Calu3 (cell line): ENCODE results near the gene ZNF189. TPM values are rescaled to one million over a fixed set of nuclear protein-coding genes. Genes with fewer than 3 reads are reported as not detected.
A peak's percentile ranks its signal among the peaks of the same experiment; 100 is the strongest.

Experiments
- BruUV-seq: library from RNA; stranded (reverse); fragments of 400-500 nt; replicated peaks from 2 replicates; lab custom pipeline; 2021; lab: Mats Ljungman, UMichigan
- CTCF ChIA-PET: fragments of 300-600 bp; sonication (Branson Sonifier 250); formaldehyde crosslinking; loops from one replicate; lab custom pipeline; 2022; ENCODE audit warnings: antibody characterized with exemption; lab: Charles Lee
- DNase-seq: peaks from one replicate; pipeline ENCODE4 v3.0.0; 2022
- H3K27ac Mint-ChIP-seq: one replicate; pipeline ENCODE4 v1.8.0; 2022; ENCODE audit warnings: mixed read lengths; ENCODE audit not compliant: unreplicated experiment
- H3K27me3 Mint-ChIP-seq: one replicate; pipeline ENCODE4 v1.8.0; 2022; ENCODE audit warnings: mixed read lengths; ENCODE audit not compliant: unreplicated experiment
- H3K36me3 Mint-ChIP-seq: one replicate; pipeline ENCODE4 v1.8.0; 2022; ENCODE audit warnings: mild to moderate bottlenecking, moderate library complexity, mixed read lengths; ENCODE audit not compliant: insufficient read depth, unreplicated experiment
- H3K4me1 Mint-ChIP-seq: one replicate; pipeline ENCODE4 v1.8.0; 2022; ENCODE audit warnings: mild to moderate bottlenecking, low read depth, mixed read lengths; ENCODE audit not compliant: unreplicated experiment
- H3K4me3 Mint-ChIP-seq: one replicate; pipeline ENCODE4 v1.8.0; 2022; ENCODE audit warnings: mild to moderate bottlenecking, low read depth, moderate library complexity, mixed read lengths; ENCODE audit not compliant: unreplicated experiment
- H3K9me3 Mint-ChIP-seq: one replicate; pipeline ENCODE4 v1.8.0; 2022; ENCODE audit warnings: low read depth, mixed read lengths; ENCODE audit not compliant: unreplicated experiment
- CTCF ChIP-seq: fragments of 200-600 bp; IDR thresholded peaks from one replicate; pipeline ENCODE4 v1.8.0; 2022; ENCODE audit warnings: antibody characterized with exemption; ENCODE audit not compliant: unreplicated experiment
- intact Hi-C: fragments of 100-400 bp; cut with micrococcal nuclease; formaldehyde crosslinking; loops from one replicate; pipeline ENCODE4 v1.10.0; 2022; ENCODE audit not compliant: unreplicated experiment
- total RNA-seq: library from RNA; stranded (reverse); gene quantifications from 2 replicates; pipeline ENCODE4 v1.2.3, GENCODE V29; 2022

The ZNF189 gene
- total RNA-seq, 1 experiment from 2014 or later: 20.1 TPM

DNA sequence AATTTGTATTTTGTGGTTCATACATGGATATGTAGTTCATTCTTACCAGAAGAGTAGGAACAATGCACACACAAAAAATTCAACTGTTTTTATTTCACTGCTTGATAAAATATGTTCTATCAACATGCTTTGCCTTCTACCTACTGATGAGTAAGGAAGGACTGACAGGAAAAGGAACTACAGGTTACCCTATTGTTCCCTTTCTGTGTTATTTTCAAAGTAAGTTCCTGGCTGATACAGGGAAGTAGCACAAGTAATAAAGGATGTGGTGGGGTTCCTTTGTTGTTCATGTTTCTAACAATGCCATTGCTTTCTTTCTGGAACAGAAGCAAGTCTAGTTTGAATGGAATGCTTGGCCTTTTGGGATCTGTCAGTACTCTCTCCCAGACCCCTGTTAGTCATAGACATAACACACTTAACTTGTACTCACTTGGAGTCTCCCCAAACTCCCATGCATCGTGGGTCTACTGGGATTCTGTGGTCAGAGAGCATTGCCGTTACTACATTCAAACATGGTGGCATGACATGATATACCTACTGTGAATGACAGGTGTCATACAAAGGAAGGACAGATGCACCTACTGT, 57.1 kb downstream of the ZNF189 start:
- Mint-ChIP-seq H3K27me3 (no peaks in the 10 kb centered on the region), H3K4me3 (no peak overlapping the region), H3K9me3 (peaks cover 2% of the 10 kb centered on the region), H3K27ac (no peak overlapping the region), H3K4me1 (peaks cover 10% of the 10 kb centered on the region), H3K36me3 (no peaks in the 10 kb centered on the region)
- DNase-seq: no peak
- no TSS peak for BruUV-seq
- no peak for TF ChIP-seq CTCF
- CTCF ChIA-PET: no interaction called here
- intact Hi-C loops: loop anchor here (10.0 kb wide), 1 partner anchor 341 kb away; no protein-coding TSS in a partner anchor

- intact Hi-C loops: loop anchor here (10.0 kb wide), 1 partner anchor 342 kb away; no protein-coding TSS in a partner anchor
- DNase-seq: no peak
- H3K4me1 Mint-ChIP-seq: peaks cover 18% of the 10 kb centered on the region
- no peak overlapping the region for H3K27ac Mint-ChIP-seq
- no peaks in the 10 kb centered on the region for H3K36me3 Mint-ChIP-seq
- TF ChIP-seq CTCF: no peak
- H3K4me3 Mint-ChIP-seq: no peak overlapping the region
- no peaks in the 10 kb centered on the region for H3K27me3 Mint-ChIP-seq
- H3K9me3 Mint-ChIP-seq: no peaks in the 10 kb centered on the region
- BruUV-seq: no TSS peak
- CTCF ChIA-PET: no interaction called here
These were observed 58.4 kb downstream of the ZNF189 start for GRCh38 chr9:101457003-101457402.

DNA sequence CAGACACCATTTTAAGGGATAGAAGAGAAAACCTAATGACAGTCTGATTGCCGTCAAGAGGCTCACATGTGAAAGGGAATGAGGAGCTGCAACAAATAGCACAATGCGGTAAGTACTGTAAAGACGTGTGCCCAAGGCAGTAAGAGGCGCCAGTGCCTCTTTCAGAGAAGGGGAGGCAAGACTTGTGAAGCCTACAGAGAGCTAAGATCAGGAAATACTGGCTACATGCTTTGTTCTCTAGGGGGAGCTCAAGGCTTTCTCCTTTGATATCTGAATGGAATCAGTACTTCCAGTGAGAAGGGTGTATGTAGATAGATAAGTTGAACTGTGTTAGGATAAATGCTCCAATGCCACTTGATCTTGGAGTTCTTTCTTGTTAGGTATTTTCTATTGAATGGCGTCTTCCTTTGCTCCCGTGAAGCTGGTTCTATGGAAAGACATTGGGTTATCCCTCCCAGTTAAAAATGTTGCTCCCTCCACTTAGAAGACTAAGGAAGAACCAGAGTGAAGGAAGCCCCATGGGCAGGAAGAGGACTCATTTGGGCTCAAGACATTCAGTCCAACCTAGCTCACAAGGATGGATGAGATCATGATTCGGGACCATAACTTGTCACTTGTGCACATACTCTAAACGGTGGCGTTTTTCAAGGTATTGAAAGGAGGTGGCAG, 60.4 kb downstream of the ZNF189 start:
- Mint-ChIP-seq H3K27me3 (no peaks in the 10 kb centered on the region), H3K27ac (peak overlapping the region; percentile 22), H3K9me3 (no peaks in the 10 kb centered on the region), H3K4me1 (peaks cover 27% of the 10 kb centered on the region), H3K4me3 (no peak overlapping the region), H3K36me3 (no peaks in the 10 kb centered on the region)
- CTCF ChIA-PET: interaction anchor here (0.9 to 1.7 kb wide), 13 partner anchors 10 to 147 kb away, joined by 3 to 22 read pairs (median 4); partner anchors contain the start of gene RNF20
- DNase-seq: peak; percentile 47
- BruUV-seq: no TSS peak
- TF ChIP-seq CTCF: peak; percentile 38
- intact Hi-C loops: loop anchor here (1.0 to 10.0 kb wide), 2 partner anchors 71 to 344 kb away; no protein-coding TSS in a partner anchor

Other genes with a start within 250 kb of the ZNF189 start
- gene BAAT, start 13.8 kb upstream of the ZNF189 start, total RNA-seq: 10.2 and 18.6 TPM in 2 replicates
- gene MRPL50, start 233 bp upstream of the ZNF189 start, total RNA-seq: 14.0 TPM in 2 replicates
- gene ALDOB, start 36.9 kb downstream of the ZNF189 start, total RNA-seq: 7.1 and 7.4 TPM in 2 replicates
- gene RNF20, start 135.0 kb downstream of the ZNF189 start, total RNA-seq: 30.5 and 34.4 TPM in 2 replicates
- not detected in 2 replicates for gene PPP3R2, start 196.1 kb downstream of the ZNF189 start, total RNA-seq